HG03439 (cell line): ENCODE data around the gene ST6GAL1.
"Not testable (repeated sequence)": the region's sequence is repeated elsewhere in the genome, so short reads cannot be mapped to it uniquely, and the experiment has no call there.

Experiments
- ATAC-seq: cut with Tn5 transposase; IDR thresholded peaks from one replicate; pipeline ENCODE4 v1.9.1; 2021; ENCODE audit warnings: mild to moderate bottlenecking, moderate library complexity; ENCODE audit not compliant: unreplicated experiment

The ST6GAL1 gene

GRCh38 chr3:186966406-186966805 lies 36.1 kb downstream of the ST6GAL1 start:
- no peak for ATAC-seq

DNA sequence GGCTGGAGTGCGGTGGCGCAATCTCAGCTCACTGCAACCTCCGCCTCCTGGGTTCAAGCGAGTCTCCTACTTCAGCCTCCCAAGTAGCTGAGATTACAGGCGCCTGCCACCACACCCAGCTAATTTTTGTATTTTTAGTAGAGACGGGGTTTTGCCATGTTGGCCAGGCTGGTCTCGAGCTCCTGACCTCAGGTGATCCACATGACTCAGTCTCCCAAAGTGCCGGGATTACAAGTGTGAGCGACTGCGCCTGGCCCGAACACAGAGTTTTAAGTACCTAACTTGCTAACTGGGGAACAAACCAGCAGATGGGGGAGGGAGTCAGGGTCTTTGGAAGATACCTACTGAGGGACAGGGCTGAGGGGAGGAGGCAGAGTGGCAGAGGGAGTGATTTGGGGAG lies 36.9 kb downstream of the ST6GAL1 start:
- not testable (repeated sequence) for ATAC-seq

DNA sequence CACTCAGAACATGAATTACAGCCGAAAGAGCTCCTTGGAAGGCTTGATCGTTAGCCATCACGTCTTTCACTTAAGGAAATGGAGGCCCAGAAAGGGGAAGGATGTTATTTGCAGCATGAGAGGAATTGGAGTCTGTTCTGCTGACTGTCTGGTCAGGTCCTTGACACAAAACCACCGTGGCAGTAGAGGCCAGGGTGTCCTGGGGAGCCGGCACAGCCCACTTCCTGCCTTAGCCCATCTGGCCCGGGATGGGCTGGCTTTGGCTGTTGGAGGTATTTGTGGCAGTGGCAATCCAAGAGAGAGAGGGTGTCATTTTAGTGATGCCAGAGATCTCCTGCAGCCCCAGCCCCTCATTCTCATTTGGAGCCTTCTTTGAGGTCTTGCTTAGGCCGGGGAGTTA lies 37.4 kb downstream of the ST6GAL1 start:
- no peak for ATAC-seq

- ATAC-seq: no peak
Observed at GRCh38 chr3:186969607-186970006, 39.3 kb downstream of the ST6GAL1 start.

GRCh38 chr3:186971106-186971505 lies 40.8 kb downstream of the ST6GAL1 start:
- not testable (repeated sequence) for ATAC-seq

GRCh38 chr3:186971578-186971977 lies 41.3 kb downstream of the ST6GAL1 start:
- no peak for ATAC-seq

DNA sequence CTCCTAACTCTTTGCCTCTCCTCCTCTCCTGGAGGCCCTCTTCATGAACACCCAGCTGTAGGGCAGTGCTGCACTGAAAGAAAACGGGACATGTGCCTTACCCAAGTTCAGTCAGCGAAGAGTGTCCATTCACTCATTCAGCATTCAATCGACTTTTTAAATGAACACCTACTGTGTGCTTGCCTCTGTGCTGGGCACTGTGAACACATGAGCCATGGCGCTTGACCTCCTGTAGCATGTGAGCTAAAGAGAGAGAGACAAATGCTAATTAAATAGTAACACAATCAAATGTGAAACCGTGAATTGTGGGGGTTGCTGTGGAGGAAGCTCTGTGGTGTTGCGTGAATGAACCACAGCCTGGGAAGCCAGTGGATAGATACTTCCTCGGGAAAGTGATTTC lies 43.4 kb downstream of the ST6GAL1 start:
- ATAC-seq: no peak

- ATAC-seq: no peak
Observed at GRCh38 chr3:186974824-186975313, 44.5 kb downstream of the ST6GAL1 start.

GRCh38 chr3:186975726-186976125 lies 45.4 kb downstream of the ST6GAL1 start:
- no peak for ATAC-seq

- no peak for ATAC-seq
Observed at GRCh38 chr3:186976837-186977750, 46.8 kb downstream of the ST6GAL1 start.

- no peak for ATAC-seq
Observed at GRCh38 chr3:186978712-186979111, 48.4 kb downstream of the ST6GAL1 start.

DNA sequence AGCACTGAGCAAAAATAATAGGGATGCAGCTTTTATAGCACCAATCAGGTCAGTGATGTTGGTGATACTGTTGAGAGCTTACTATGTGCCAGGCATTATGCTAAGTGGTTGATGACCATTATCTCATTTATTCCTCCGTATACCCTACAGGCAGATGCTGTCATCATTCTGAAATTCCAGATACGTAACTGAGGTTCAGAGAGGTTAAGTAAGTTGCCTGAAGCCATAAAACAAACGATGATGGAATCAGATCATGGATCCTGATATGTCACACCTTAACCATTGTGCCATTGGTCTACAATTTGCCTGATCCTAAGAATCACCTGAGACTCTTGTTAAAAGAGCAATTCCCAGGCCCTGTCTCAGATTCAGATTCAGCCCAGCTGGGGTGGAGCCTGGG lies 49.5 kb downstream of the ST6GAL1 start:
- ATAC-seq: no peak

DNA sequence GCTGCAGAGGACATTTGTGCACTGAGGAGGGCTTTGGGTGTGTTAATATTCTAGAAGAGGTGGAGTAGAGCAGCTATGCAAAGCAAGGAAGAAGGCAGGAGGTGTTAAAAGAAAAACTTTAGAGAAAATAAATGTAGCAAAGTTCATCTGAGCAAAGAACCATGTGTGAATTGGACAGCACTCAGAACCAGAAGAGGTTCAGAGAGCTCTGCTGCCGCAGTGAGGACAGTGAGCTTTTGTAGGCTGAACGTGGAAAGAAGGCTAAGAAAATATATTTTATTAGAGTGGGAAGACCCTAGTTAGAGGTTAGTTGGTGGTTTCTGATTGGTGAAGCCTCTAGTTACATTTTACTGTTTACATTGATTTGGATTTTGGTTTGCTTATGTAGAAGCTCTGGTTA lies 50.7 kb downstream of the ST6GAL1 start:
- no peak for ATAC-seq

GRCh38 chr3:186983659-186984058 lies 53.3 kb downstream of the ST6GAL1 start:
- ATAC-seq: no peak

- ATAC-seq: no peak
Observed at GRCh38 chr3:186984064-186984463, 53.7 kb downstream of the ST6GAL1 start.

DNA sequence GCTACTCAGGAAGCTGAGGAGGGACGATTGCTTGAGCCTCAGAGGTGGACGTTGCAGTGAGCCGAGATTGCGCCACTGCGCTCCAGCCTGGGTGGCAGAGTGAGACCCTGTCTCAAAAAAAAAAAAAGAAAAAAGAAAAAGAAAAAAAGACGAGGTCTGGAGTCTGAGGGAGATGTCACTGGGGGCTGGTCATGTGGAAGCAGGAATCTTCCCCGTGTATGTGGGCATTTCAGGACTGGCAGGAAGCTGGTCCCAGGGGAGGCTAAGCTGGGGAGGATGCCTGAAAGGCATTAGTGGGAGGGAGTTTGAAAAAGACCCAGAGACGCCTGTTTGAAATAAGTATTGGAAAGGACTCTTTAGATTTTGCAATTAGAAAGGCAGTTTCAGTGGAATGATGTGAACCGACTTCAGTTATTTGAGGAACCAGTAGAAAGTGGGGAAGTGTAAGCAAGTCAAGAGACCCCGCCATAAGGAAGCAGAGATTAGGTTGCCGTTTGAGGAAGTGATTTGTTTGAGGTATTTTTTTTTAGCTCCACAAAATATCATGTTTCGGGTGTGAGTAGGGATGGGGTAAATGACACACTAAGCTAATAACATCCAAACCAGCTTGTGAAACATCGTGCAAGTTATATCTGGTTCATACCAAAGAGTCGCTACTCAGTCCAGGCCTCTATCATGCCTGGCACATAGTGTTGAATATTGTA lies 55.5 kb downstream of the ST6GAL1 start:
- ATAC-seq: peak; percentile 49

GRCh38 chr3:186986406-186986805 lies 56.1 kb downstream of the ST6GAL1 start:
- ATAC-seq: no peak

- ATAC-seq: no peak
Observed at GRCh38 chr3:186986816-186987215, 56.5 kb downstream of the ST6GAL1 start.

DNA sequence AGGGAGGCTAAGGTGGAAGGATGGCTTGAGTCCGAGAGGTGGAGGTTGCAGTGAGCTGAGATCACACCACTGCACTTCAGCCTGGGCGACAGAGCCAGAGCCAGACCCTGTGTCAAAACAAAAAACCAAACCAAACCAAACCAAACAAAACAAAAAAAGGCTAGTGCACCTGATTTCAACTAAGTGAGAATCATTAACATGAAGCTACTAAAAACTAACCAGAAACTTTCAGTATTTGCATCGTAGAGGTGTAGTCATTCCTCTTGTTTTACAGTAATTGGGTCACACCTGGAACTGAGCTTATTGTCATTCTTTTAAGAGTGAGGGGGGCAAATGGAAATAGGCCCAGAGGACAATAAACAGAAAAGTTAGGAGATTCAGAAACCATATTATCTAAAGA lies 58.5 kb downstream of the ST6GAL1 start:
- peak; percentile 76 for ATAC-seq

GRCh38 chr3:186989429-186989828 lies 59.1 kb downstream of the ST6GAL1 start:
- ATAC-seq: no peak

- ATAC-seq: no peak
Observed at GRCh38 chr3:186990277-186990676, 60.0 kb downstream of the ST6GAL1 start.

DNA sequence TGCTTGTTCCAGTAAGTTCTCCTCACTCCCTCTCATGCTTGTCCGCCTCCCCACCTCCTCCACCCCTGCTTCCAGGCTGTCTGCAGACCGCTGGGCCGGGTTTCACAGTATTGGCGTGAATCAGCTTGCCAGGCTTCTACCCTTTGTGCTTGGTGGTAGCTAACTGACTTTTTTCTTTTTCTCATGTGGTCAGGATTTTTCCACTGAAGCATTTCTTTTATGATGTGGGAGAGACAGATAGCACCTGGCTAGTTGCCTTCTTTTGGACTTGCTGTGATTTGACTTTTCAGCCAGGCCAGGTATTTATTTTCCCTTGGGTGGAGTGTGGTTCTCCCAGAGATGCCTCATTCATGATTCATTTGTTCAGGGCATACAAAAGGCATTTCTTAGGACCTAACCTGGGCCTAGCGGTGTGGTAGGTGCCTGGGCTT lies 60.6 kb downstream of the ST6GAL1 start:
- ATAC-seq: no peak
